Suprapubic skin (tissue), 4 donors: ENCODE measurements around the gene MYL3.
"Not testable (repeated sequence)": the region's sequence is repeated elsewhere in the genome, so short reads cannot be mapped to it uniquely, and the experiment has no call there.

Source experiments
- CTCF ChIP-seq, 2 donors: fragments of 200-600 bp in 1 of 2; fragments of 450-650 bp in 1 of 2; sonication (generic) in 1 of 2; IDR thresholded peaks; one replicate each; pipeline ENCODE4 v1.5.1; 2016 to 2019; ENCODE audit warnings: antibody characterized with exemption in 2 of 2, mild to moderate bottlenecking in 1 of 2, moderate library complexity in 1 of 2
- EP300 ChIP-seq: sonication (generic); formaldehyde crosslinking; IDR thresholded peaks from one replicate; pipeline ENCODE4 v1.6.1; 2017; ENCODE audit warnings: antibody characterized with exemption
- POLR2A ChIP-seq, 2 donors: fragments of 450-650 bp; IDR thresholded peaks; one replicate each; pipeline ENCODE4 v1.6.1; 2017; ENCODE audit warnings: antibody characterized with exemption in 2 of 2, mild to moderate bottlenecking in 2 of 2, moderate library complexity in 2 of 2
- POLR2AphosphoS5 ChIP-seq, 3 donors: sonication (generic); formaldehyde crosslinking; IDR thresholded peaks; one replicate each; pipeline ENCODE4 v1.6.1; 2017; ENCODE audit warnings: antibody characterized with exemption in 3 of 3

- TF ChIP-seq CTCF (IDR thresholded peaks at IDR 0.05); POLR2AphosphoS5 (IDR thresholded peaks at IDR 0.05); POLR2A (IDR thresholded peaks at IDR 0.05); EP300: not testable (repeated sequence)
Observed at GRCh38 chr3:46910914-46911313, 47.7 kb upstream of the MYL3 start.
